HEK293 (cell line): ENCODE data around the gene NHLH1.

Experiments
- CTCF ChIA-PET: fragments of 350-600 bp; formaldehyde crosslinking; extraction: SDS; loops from one replicate; lab custom pipeline; 2021; ENCODE audit warnings: antibody characterized with exemption; lab: Yijun Ruan, JAX
- POLR2A ChIA-PET: fragments of 300-600 bp; formaldehyde crosslinking; extraction: SDS; loops from one replicate; lab custom pipeline; 2020; ENCODE audit warnings: antibody characterized with exemption, inconsistent platforms; lab: Yijun Ruan, JAX
- H3K27ac ChIP-seq: fragments of 200-500 bp; sonication (Bioruptor generic); 2 replicates; pipeline ENCODE4 v1.5.1; 2014; ENCODE audit warnings: low read depth, low read length, control low read depth, inconsistent platforms; ENCODE audit errors: extremely low read depth
- H3K36me3 ChIP-seq, 2 experiments: fragments of 200-500 bp in 1 of 2; sonication (Bioruptor generic) in 1 of 2; 1 replicate in 1 of 2; 2 replicates in 1 of 2; pipeline ENCODE4 v1.5.1; 2014 to 2017; ENCODE audit warnings: inconsistent platforms in 2 of 2, low read length in 2 of 2; ENCODE audit not compliant: control insufficient read depth in 2 of 2, insufficient read depth in 1 of 2
- H3K4me1 ChIP-seq: fragments of 200-500 bp; sonication (Bioruptor generic); 2 replicates; pipeline ENCODE4 v1.5.1; 2014; ENCODE audit warnings: mild to moderate bottlenecking, low read length, inconsistent platforms; ENCODE audit not compliant: control insufficient read depth, insufficient read depth
- H3K4me3 ChIP-seq: 2 replicates; pipeline ENCODE4 v1.5.1; 2011; ENCODE audit warnings: low read depth, mild to moderate bottlenecking, control low read depth, low read length, moderate library complexity
- H3K9me3 ChIP-seq: fragments of 200-500 bp; sonication (Bioruptor generic); 2 replicates; pipeline ENCODE4 v1.5.1; 2014; ENCODE audit warnings: low read depth, low read length, inconsistent platforms; ENCODE audit not compliant: control insufficient read depth, insufficient read depth
- CTCF ChIP-seq: fragments of 450-650 bp; formaldehyde crosslinking; IDR thresholded peaks from 2 replicates; pipeline ENCODE4 v1.5.1; 2016; ENCODE audit warnings: missing biosample characterization, missing genetic modification characterization
- OSR2 ChIP-seq: fragments of 450-650 bp; formaldehyde crosslinking; IDR thresholded peaks from 2 replicates; pipeline ENCODE4 v1.5.1; 2016; ENCODE audit warnings: missing biosample characterization, missing genetic modification characterization
- PATZ1 ChIP-seq: fragments of 450-650 bp; formaldehyde crosslinking; IDR thresholded peaks from 2 replicates; pipeline ENCODE4 v1.5.1; 2016; ENCODE audit warnings: missing biosample characterization, missing genetic modification characterization
- SALL2 ChIP-seq: fragments of 450-650 bp; formaldehyde crosslinking; IDR thresholded peaks from 2 replicates; pipeline ENCODE4 v1.5.0; 2017; ENCODE audit warnings: missing biosample characterization, mild to moderate bottlenecking, missing genetic modification characterization, borderline replicate concordance
- SP7 ChIP-seq: fragments of 450-650 bp; formaldehyde crosslinking; IDR thresholded peaks from 2 replicates; pipeline ENCODE4 v1.5.1; 2016; ENCODE audit warnings: missing biosample characterization, missing genetic modification characterization
- ZBTB17 ChIP-seq: fragments of 450-650 bp; formaldehyde crosslinking; IDR thresholded peaks from 2 replicates; pipeline ENCODE4 v1.5.1; 2016; ENCODE audit warnings: missing biosample characterization, missing genetic modification characterization
- ZBTB20 ChIP-seq: fragments of 450-650 bp; formaldehyde crosslinking; IDR thresholded peaks from 2 replicates; pipeline ENCODE4 v1.5.1; 2016; ENCODE audit warnings: missing biosample characterization, missing genetic modification characterization
- ZEB2 ChIP-seq: fragments of 450-650 bp; formaldehyde crosslinking; IDR thresholded peaks from 2 replicates; pipeline ENCODE4 v1.5.1; 2016; ENCODE audit warnings: missing biosample characterization, missing genetic modification characterization
- ZFHX2 ChIP-seq: fragments of 450-650 bp; formaldehyde crosslinking; conservative IDR thresholded peaks from 2 replicates; pipeline ENCODE4 v1.5.1; 2016; ENCODE audit warnings: missing biosample characterization, missing genetic modification characterization
- ZFP69B ChIP-seq: fragments of 450-650 bp; formaldehyde crosslinking; IDR thresholded peaks from 2 replicates; pipeline ENCODE4 v1.5.1; 2016; ENCODE audit warnings: missing biosample characterization, missing genetic modification characterization
- ZNF175 ChIP-seq: fragments of 450-650 bp; formaldehyde crosslinking; IDR thresholded peaks from 2 replicates; pipeline ENCODE4 v1.5.1; 2016; ENCODE audit warnings: missing biosample characterization, missing genetic modification characterization
- ZNF211 ChIP-seq: fragments of 450-650 bp; formaldehyde crosslinking; IDR thresholded peaks from 2 replicates; pipeline ENCODE4 v1.5.1; 2016; ENCODE audit warnings: low read depth, missing biosample characterization, missing genetic modification characterization
- ZNF221 ChIP-seq: fragments of 450-650 bp; formaldehyde crosslinking; IDR thresholded peaks from 2 replicates; pipeline ENCODE4 v1.5.1; 2017; ENCODE audit warnings: missing biosample characterization, missing genetic modification characterization, borderline replicate concordance
- ZNF311 ChIP-seq: fragments of 450-650 bp; formaldehyde crosslinking; IDR thresholded peaks from 2 replicates; pipeline ENCODE4 v1.5.1; 2017; ENCODE audit warnings: missing biosample characterization, missing genetic modification characterization, borderline replicate concordance
- ZNF558 ChIP-seq: fragments of 450-650 bp; formaldehyde crosslinking; IDR thresholded peaks from 2 replicates; pipeline ENCODE4 v1.5.1; 2016; ENCODE audit warnings: missing biosample characterization, missing genetic modification characterization
- ZNF600 ChIP-seq: fragments of 450-650 bp; formaldehyde crosslinking; IDR thresholded peaks from 2 replicates; pipeline ENCODE4 v1.5.1; 2016; ENCODE audit warnings: missing biosample characterization, missing genetic modification characterization
- ZNF626 ChIP-seq: fragments of 450-650 bp; sonication (Bioruptor Pico); formaldehyde crosslinking; IDR thresholded peaks from 2 replicates; pipeline ENCODE4 v1.5.1; 2018; ENCODE audit warnings: missing biosample characterization, missing genetic modification characterization, inconsistent platforms
- ZNF692 ChIP-seq: fragments of 450-650 bp; formaldehyde crosslinking; IDR thresholded peaks from 2 replicates; pipeline ENCODE4 v1.5.1; 2016; ENCODE audit warnings: missing biosample characterization, missing genetic modification characterization
- ZNF792 ChIP-seq: fragments of 450-650 bp; formaldehyde crosslinking; IDR thresholded peaks from 2 replicates; pipeline ENCODE4 v1.5.1; 2016; ENCODE audit warnings: missing biosample characterization, missing genetic modification characterization
- TF ChIP-seq, protein P1 (sequence below): fragments of 450-650 bp; formaldehyde crosslinking; IDR thresholded peaks from 2 replicates; pipeline ENCODE4 v1.5.1; 2016; ENCODE audit warnings: missing biosample characterization, missing genetic modification characterization
- TF ChIP-seq, protein P2 (sequence below): fragments of 450-650 bp; formaldehyde crosslinking; IDR thresholded peaks from 2 replicates; pipeline ENCODE4 v1.5.1; 2016; ENCODE audit warnings: missing biosample characterization, missing genetic modification characterization, borderline replicate concordance

NHLH1 gene

GRCh38 chr1:160400646-160401486 lies 34.0 kb downstream of the NHLH1 start (continued):
- TF ChIP-seq SP7 (tag by site-specific recombination) (no peak), ZNF175 (tag by site-specific recombination) (no peak), PATZ1 (tag by site-specific recombination) (peak; percentile 68), ZBTB20 (peak; percentile 20; the same call in 1 of the 2 replicates), ZNF311 (tag by site-specific recombination) (no peak), SALL2 (tag by site-specific recombination) (no peak), ZNF626 (tag by site-specific recombination) (no peak), ZNF600 (peak; percentile 56; the same call in 1 of the 2 replicates), ZBTB17 (peak; percentile 90), ZNF211 (tag by site-specific recombination) (no peak), CTCF (peak; percentile 11; the same call in 1 of the 2 replicates)
- TF ChIP-seq, protein P1, sequence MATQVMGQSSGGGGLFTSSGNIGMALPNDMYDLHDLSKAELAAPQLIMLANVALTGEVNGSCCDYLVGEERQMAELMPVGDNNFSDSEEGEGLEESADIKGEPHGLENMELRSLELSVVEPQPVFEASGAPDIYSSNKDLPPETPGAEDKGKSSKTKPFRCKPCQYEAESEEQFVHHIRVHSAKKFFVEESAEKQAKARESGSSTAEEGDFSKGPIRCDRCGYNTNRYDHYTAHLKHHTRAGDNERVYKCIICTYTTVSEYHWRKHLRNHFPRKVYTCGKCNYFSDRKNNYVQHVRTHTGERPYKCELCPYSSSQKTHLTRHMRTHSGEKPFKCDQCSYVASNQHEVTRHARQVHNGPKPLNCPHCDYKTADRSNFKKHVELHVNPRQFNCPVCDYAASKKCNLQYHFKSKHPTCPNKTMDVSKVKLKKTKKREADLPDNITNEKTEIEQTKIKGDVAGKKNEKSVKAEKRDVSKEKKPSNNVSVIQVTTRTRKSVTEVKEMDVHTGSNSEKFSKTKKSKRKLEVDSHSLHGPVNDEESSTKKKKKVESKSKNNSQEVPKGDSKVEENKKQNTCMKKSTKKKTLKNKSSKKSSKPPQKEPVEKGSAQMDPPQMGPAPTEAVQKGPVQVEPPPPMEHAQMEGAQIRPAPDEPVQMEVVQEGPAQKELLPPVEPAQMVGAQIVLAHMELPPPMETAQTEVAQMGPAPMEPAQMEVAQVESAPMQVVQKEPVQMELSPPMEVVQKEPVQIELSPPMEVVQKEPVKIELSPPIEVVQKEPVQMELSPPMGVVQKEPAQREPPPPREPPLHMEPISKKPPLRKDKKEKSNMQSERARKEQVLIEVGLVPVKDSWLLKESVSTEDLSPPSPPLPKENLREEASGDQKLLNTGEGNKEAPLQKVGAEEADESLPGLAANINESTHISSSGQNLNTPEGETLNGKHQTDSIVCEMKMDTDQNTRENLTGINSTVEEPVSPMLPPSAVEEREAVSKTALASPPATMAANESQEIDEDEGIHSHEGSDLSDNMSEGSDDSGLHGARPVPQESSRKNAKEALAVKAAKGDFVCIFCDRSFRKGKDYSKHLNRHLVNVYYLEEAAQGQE = peak; percentile 12; the same call in 1 of the 2 replicates

GRCh38 chr1:160401487-160401805 lies 34.6 kb downstream of the NHLH1 start:
- peak overlapping the region; percentile 75 for H3K4me3 ChIP-seq
- H3K9me3 ChIP-seq = no peaks in the 10 kb centered on the region
- no peaks in the 10 kb centered on the region for H3K4me1 ChIP-seq
- no peaks in the 10 kb centered on the region for H3K36me3 ChIP-seq
- ChIA-PET CTCF (interaction anchor here (1.4 kb wide), 1 partner anchor 26 kb away, joined by 5 read pairs; no protein-coding TSS in a partner anchor), POLR2A (no interaction called here)
- no peak overlapping the region for H3K27ac ChIP-seq
- TF ChIP-seq ZNF558 (tag by site-specific recombination) (no peak), ZFP69B (tag by site-specific recombination) (peak; percentile 81), OSR2 (no peak), ZNF792 (tag by site-specific recombination) (no peak), ZEB2 (tag by site-specific recombination) (no peak), ZBTB20 (peak; percentile 56; the same call in 1 of the 2 replicates), ZFHX2 (tag by site-specific recombination) (peak; percentile 61), ZNF692 (tag by site-specific recombination) (peak; percentile 65), ZNF221 (no peak)
- TF ChIP-seq, protein P2, sequence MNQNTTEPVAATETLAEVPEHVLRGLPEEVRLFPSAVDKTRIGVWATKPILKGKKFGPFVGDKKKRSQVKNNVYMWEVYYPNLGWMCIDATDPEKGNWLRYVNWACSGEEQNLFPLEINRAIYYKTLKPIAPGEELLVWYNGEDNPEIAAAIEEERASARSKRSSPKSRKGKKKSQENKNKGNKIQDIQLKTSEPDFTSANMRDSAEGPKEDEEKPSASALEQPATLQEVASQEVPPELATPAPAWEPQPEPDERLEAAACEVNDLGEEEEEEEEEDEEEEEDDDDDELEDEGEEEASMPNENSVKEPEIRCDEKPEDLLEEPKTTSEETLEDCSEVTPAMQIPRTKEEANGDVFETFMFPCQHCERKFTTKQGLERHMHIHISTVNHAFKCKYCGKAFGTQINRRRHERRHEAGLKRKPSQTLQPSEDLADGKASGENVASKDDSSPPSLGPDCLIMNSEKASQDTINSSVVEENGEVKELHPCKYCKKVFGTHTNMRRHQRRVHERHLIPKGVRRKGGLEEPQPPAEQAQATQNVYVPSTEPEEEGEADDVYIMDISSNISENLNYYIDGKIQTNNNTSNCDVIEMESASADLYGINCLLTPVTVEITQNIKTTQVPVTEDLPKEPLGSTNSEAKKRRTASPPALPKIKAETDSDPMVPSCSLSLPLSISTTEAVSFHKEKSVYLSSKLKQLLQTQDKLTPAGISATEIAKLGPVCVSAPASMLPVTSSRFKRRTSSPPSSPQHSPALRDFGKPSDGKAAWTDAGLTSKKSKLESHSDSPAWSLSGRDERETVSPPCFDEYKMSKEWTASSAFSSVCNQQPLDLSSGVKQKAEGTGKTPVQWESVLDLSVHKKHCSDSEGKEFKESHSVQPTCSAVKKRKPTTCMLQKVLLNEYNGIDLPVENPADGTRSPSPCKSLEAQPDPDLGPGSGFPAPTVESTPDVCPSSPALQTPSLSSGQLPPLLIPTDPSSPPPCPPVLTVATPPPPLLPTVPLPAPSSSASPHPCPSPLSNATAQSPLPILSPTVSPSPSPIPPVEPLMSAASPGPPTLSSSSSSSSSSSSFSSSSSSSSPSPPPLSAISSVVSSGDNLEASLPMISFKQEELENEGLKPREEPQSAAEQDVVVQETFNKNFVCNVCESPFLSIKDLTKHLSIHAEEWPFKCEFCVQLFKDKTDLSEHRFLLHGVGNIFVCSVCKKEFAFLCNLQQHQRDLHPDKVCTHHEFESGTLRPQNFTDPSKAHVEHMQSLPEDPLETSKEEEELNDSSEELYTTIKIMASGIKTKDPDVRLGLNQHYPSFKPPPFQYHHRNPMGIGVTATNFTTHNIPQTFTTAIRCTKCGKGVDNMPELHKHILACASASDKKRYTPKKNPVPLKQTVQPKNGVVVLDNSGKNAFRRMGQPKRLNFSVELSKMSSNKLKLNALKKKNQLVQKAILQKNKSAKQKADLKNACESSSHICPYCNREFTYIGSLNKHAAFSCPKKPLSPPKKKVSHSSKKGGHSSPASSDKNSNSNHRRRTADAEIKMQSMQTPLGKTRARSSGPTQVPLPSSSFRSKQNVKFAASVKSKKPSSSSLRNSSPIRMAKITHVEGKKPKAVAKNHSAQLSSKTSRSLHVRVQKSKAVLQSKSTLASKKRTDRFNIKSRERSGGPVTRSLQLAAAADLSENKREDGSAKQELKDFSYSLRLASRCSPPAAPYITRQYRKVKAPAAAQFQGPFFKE (tag by site-specific recombination) = no peak
